ENCODE measurements around the gene NIBAN1.

Gene NIBAN1

GRCh38 chr1:184954232-184954995 lies 19.9 kb downstream of the NIBAN1 start:
- H3K27ac ChIP-seq, result no peak overlapping the region
- DNase-seq (ENCODE audit: low spot score), result peak; percentile 58
- POLR2A ChIA-PET (ENCODE audit: low non-redundant PET), result no interaction called here
- TF ChIP-seq CTCF (conservative IDR thresholded peaks at IDR 0.05; ENCODE audit: low read depth), result no peak
- CTCF ChIA-PET, result no interaction called here

- CTCF ChIA-PET, result no interaction called here
Observed at GRCh38 chr1:184953600-184954219, 20.6 kb downstream of the NIBAN1 start.

GRCh38 chr1:184952428-184952827 lies 21.9 kb downstream of the NIBAN1 start:
- no peak overlapping the region for H3K27ac ChIP-seq
- ChIA-PET POLR2A (ENCODE audit: low non-redundant PET) (no interaction called here), CTCF (no interaction called here)
- DNase-seq (ENCODE audit: low spot score), result no peak
- no peak for TF ChIP-seq CTCF (conservative IDR thresholded peaks at IDR 0.05; ENCODE audit: low read depth)

More at GRCh38 chr1:184953600-184954219, 20.6 kb downstream of the NIBAN1 start:
- H3K27ac ChIP-seq, result no peak overlapping the region
- DNase-seq (ENCODE audit: low spot score), result peak; percentile 83
- POLR2A ChIA-PET (ENCODE audit: low non-redundant PET), result no interaction called here
- TF ChIP-seq CTCF (conservative IDR thresholded peaks at IDR 0.05; ENCODE audit: low read depth), result no peak

- ChIA-PET POLR2A (ENCODE audit: low non-redundant PET) (no interaction called here), CTCF (no interaction called here)
- no peak for TF ChIP-seq CTCF (conservative IDR thresholded peaks at IDR 0.05; ENCODE audit: low read depth)
- H3K27ac ChIP-seq, result no peak overlapping the region
- no peak for DNase-seq (ENCODE audit: low spot score)
Observed at GRCh38 chr1:184951788-184952187, 22.5 kb downstream of the NIBAN1 start.

- no peak for DNase-seq (ENCODE audit: low spot score)
- TF ChIP-seq CTCF (conservative IDR thresholded peaks at IDR 0.05; ENCODE audit: low read depth), result no peak
- POLR2A ChIA-PET (ENCODE audit: low non-redundant PET), result no interaction called here
- CTCF ChIA-PET, result interaction anchor here (0.6 kb wide), 1 partner anchor 288 kb away, joined by 4 read pairs; no protein-coding TSS in a partner anchor
- H3K27ac ChIP-seq, result no peak overlapping the region
Observed at GRCh38 chr1:184950906-184951305, 23.4 kb downstream of the NIBAN1 start.

- no peak overlapping the region for H3K27ac ChIP-seq
- CTCF ChIA-PET, result no interaction called here
- TF ChIP-seq CTCF (conservative IDR thresholded peaks at IDR 0.05; ENCODE audit: low read depth), result no peak
- POLR2A ChIA-PET (ENCODE audit: low non-redundant PET), result no interaction called here
- DNase-seq (ENCODE audit: low spot score), result no peak
Observed at GRCh38 chr1:184950227-184950626, 24.1 kb downstream of the NIBAN1 start.

Measured in RWPE1 (cell line).